HEK293 (cell line): ENCODE results near the gene AMMECR1L.
"Not testable (repeated sequence)": the region's sequence is repeated elsewhere in the genome, so short reads cannot be mapped to it uniquely, and the experiment has no call there.

Experiments used
- CTCF ChIP-seq: fragments of 450-650 bp; formaldehyde crosslinking; IDR thresholded peaks from 2 replicates; pipeline ENCODE4 v1.5.1; 2016; ENCODE audit warnings: missing biosample characterization, missing genetic modification characterization
- GFI1B ChIP-seq: fragments of 450-650 bp; formaldehyde crosslinking; IDR thresholded peaks from 2 replicates; pipeline ENCODE4 v1.5.1; 2016; ENCODE audit warnings: missing biosample characterization, missing genetic modification characterization
- HIC1 ChIP-seq: fragments of 450-650 bp; formaldehyde crosslinking; IDR thresholded peaks from 2 replicates; pipeline ENCODE4 v1.5.1; 2016; ENCODE audit warnings: missing biosample characterization, missing genetic modification characterization
- INSM2 ChIP-seq: fragments of 450-650 bp; formaldehyde crosslinking; IDR thresholded peaks from 2 replicates; pipeline ENCODE4 v1.5.1; 2016; ENCODE audit warnings: missing biosample characterization, missing genetic modification characterization
- ZNF138 ChIP-seq: fragments of 450-650 bp; formaldehyde crosslinking; IDR thresholded peaks from 2 replicates; pipeline ENCODE4 v1.5.1; 2016; ENCODE audit warnings: missing biosample characterization, missing genetic modification characterization, borderline replicate concordance
- ZNF302 ChIP-seq: fragments of 450-650 bp; formaldehyde crosslinking; IDR thresholded peaks from 2 replicates; pipeline ENCODE4 v1.5.1; 2016; ENCODE audit warnings: missing biosample characterization, missing genetic modification characterization, low read depth
- ZNF416 ChIP-seq: fragments of 450-650 bp; formaldehyde crosslinking; IDR thresholded peaks from 2 replicates; pipeline ENCODE4 v1.5.1; 2016; ENCODE audit warnings: missing biosample characterization, missing genetic modification characterization
- ZNF768 ChIP-seq: fragments of 450-650 bp; formaldehyde crosslinking; IDR thresholded peaks from 2 replicates; pipeline ENCODE4 v1.5.1; 2018; ENCODE audit warnings: missing biosample characterization, mild to moderate bottlenecking, missing genetic modification characterization

GRCh38 chr2:127826708-127827107 is 59.0 kb downstream of the AMMECR1L start:
- TF ChIP-seq ZNF768; CTCF (tag by site-specific recombination); ZNF138 (tag by site-specific recombination); HIC1 (tag by site-specific recombination); ZNF416 (tag by site-specific recombination); ZNF302 (tag by site-specific recombination); GFI1B (tag by site-specific recombination); INSM2: not testable (repeated sequence)
